Stimulated activated CD4-positive, alpha-beta T cell treated with anti-CD3 and anti-CD28 coated beads, Interleukin-1b, Interleukin-23, amount 100 ng/mL, for 1 hour (primary cell): ENCODE data around the gene ODF2.
"Not testable (repeated sequence)": the region's sequence is repeated elsewhere in the genome, so short reads cannot be mapped to it uniquely, and the experiment has no call there.

ENCODE experiments used
- DNase-seq, 2 donors: peaks; one replicate each; pipeline ENCODE4 v3.0.0-alpha.2; 2020; ENCODE audit warnings: low read depth in 2 of 2

Gene ODF2

DNA sequence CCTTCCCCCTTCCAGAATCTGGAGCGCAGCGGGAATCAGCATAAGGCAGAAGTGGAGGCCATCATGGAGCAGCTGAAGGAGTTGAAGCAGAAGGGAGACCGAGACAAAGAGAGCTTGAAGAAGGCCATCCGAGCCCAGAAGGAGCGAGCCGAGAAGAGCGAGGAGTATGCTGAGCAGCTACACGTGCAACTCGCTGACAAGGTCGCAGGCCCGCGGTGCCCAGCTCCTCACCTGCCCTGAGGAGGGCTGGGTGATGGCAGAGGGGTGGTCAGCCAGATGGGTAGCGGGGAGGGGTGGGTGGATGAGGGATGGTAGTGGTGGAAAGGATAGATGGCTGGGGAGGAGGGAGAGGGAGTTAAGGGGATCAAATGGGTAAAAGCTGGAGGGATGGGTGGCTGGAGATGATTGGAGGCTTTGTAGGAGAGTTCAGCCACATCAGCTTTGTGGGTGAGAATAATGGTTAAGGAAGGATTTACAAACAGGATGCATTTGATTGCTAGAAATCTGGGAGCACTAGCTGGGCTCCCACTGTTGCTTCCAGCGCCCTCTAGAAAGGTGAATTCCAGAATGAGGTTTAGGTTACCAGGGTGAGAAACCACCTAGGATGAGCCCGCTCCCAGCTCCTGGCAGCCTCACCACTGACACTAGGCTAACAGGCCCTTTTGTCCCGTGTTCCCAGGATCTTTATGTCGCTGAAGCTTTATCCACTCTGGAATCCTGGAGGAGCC is 29.0 kb downstream of the ODF2 start:
- DNase-seq: no peak

DNA sequence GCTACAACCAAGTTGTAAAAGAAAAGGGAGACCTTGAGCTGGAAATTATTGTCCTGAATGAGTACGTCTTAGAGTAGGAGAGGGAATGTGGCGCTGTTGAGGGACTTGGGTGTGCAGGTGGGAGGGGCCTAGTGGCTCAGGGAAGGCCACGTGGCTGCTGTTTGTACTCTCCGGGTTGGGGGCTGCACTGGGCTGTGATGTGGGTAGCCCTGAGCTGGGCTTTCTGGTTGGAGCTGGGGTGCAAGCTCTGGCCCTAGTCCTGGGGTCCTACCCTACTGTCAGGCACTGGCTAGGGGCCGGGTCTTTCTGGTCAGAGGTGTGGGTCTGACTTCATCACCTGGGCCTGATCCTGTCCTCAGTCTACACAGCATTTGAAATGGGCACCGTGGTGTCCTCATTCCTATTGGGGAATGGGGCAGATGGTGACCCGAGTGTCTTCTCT is 29.6 kb downstream of the ODF2 start:
- DNase-seq: no peak

DNA sequence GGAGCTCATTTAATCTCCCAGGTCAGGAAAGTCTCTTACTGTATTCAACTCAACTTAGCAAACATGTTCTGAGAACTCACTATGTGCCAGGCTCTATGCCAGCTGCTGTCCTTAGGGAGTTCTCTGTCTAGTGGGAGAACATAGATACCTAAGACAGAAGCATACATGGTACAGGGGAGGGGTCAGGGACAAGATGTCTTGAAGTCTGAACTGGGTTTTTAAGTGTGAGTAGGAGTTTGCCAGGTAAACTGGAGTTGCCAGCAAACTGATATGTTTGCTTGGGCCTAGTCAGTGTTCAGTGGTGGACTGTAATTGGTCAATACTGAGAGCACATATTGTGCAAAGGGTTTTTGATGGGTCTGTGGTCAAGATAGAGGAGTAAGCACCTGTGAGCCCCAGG is 30.4 kb downstream of the ODF2 start:
- DNase-seq: no peak

DNA sequence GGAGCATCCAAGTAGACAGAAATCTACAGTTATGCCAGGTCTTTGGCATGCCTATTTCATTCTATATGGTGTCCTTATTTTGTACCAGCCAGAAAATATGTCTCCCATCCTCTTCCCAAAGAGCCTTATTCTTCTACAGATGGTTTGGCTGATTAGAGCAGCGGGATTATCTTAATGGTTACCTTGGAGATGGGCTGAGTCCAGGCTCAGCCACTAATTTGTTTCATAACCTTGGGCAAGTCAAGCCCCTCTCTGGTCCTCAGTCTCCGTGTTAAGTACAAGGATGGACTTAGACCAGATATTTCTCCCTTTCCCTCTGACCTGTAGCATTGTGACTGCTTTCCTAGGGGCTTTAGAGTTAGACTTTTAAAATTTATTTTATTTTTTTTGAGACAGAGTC is 37.6 kb downstream of the ODF2 start:
- no peak for DNase-seq

DNA sequence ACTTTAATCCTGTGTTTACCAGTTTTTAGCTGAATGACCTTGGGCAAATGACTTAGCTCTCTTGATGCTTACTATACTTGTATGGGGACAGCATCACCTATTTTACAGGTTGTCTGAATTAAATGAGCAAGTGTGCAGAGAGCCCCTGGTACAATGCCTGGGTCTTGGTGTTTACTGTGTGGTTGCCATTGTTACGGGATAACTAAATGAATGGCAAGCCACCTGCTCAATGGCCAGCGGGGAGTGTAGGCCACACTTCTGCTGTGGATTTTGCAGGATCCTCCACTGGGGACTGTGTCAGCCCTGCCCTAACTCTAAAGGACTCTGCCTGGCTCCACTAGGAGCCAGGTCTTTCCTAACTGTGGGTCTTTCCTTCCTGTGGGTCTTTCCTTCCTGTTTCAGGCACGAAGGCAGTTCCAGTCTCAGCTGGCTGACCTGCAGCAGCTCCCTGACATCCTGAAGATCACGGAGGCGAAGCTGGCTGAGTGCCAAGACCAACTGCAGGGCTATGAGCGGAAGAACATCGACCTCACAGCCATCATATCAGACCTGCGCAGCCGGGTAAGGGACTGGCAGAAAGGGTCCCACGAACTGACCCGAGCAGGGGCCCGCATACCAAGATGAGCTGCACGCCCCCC is 38.4 kb downstream of the ODF2 start:
- DNase-seq: no peak

DNA sequence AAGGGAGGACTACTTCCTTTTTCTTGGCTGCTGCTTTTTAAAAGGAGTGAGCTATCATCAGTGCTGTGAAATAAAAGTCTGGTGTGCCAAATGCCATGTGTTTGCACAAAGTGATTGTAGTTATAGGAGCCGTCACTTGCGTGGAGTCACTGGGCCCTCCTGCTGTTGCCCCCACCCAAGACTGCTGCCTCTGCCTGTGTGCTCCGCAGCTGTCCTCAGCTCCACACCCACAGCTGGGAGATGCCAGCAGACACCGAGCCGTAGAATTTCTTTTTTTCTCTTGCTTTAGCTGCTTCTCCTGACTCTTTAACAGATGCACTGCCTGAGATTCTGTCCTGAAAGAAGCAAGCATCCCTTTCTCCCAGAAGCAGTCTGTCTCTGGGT is 38.9 kb downstream of the ODF2 start:
- DNase-seq: no peak

DNA sequence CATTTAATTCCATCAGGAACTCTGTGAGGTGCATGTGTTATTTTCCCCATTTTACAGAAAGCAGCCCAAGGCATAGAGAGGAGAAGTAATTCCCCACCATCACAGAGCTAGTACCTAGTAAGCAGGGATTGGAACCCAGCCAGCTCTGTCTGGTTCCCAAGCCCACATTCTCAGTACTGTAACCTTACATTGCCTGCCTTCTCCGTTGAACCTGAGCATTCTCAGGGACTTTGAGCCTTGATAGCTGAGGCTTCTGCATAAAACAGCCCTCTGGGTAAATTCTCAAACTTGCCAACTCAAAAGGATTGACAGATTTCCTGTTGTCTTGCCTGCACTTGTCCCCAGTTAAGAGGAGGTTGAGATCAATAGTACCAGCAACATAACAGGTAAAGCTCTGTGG is 39.5 kb downstream of the ODF2 start:
- DNase-seq: no peak

DNA sequence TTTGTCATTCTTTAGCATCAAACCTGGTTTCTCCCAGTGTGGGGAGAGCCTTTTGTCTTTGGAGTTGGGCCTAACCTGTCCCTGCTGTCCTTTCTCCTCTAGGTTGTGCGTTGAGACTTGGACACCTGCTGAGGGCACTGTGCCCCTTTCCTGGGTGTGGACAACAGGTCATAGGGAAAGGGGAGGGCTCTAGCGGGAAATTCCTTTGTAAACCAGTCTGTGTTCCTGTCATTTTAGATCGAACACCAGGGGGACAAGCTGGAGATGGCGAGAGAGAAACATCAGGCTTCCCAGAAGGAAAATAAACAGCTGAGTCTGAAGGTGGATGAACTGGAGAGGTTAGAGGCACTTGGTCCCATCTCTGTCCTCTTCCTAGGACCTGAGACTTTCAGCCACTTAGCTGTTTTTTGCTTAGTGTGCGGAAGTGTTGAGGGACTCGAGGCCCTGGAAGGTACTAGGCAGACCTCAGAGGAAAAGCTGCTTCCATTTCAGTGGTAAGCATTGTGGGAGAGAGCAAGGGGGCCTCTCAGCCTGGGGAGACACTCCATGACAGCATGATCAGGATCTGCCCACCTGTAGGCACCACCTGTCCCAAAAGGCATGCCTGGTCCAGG is 40.1 kb downstream of the ODF2 start:
- DNase-seq: no peak

DNA sequence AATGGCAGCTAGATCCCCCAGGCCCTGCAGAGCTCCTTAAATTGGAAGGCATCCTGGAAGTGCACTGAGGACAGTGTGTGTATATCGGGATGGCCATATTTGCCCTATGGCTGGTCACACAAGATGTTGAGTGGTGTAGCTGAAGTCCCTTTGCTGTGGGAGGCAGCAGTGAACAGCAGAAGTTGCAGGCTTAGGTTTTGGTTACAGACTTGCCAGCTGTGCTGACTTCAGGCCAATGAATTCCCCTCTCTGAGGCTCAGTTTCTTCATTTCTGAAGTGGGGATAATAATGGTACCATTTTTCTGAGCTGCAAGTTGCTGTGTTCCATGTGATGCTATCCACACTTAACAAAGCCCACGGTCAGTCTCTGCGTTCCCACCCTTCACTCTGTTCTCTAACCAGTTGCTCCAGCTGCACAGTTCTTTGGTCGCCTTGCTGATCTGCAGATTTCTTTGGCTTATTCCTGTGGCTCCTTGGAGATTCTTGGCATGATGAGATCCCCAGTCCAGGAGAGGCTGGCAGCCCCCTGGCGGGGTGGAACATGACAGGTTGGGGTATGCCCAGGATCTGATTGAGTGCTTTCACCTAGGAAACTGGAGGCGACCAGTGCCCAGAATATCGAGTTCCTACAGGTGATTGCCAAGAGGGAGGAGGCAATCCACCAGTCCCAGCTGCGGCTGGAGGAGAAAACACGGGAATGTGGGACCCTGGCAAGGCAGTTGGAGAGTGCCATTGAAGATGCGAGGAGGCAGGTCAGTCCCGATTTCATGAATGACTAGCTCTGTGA is 42.2 kb downstream of the ODF2 start:
- DNase-seq: no peak

DNA sequence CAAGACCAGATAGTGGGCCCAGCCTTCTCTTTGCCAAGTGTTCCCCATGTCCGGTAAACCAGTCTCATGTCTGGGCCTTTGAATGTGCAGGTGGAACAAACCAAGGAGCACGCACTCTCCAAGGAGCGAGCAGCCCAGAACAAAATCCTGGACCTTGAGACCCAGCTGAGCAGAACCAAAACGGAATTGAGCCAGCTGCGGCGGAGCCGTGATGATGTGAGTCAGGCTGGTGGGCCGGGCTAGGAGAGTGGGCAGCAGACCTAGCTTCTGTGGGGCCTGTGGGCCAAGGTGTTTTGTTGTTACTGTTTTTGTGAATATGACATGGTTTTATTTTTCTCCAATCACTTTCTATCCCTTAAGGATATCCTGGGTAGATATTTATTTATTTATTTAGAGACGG is 43.1 kb downstream of the ODF2 start:
- DNase-seq: no peak

DNA sequence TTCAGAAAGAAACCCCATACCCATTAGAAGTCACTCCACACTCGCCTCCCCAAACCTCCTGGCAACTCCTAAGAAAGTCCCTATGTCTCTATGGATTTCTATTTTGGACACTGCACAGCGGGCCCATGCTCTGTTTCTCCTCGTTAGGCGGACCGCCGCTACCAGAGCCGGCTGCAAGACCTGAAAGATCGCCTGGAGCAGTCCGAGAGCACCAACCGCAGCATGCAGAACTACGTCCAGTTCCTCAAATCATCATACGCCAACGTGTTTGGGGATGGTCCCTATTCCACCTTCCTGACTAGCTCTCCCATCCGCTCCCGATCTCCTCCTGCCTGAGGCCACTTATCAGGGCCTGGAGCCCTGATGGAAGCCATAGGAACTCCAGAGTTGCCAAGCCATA is 44.1 kb downstream of the ODF2 start:
- no peak for DNase-seq

DNA sequence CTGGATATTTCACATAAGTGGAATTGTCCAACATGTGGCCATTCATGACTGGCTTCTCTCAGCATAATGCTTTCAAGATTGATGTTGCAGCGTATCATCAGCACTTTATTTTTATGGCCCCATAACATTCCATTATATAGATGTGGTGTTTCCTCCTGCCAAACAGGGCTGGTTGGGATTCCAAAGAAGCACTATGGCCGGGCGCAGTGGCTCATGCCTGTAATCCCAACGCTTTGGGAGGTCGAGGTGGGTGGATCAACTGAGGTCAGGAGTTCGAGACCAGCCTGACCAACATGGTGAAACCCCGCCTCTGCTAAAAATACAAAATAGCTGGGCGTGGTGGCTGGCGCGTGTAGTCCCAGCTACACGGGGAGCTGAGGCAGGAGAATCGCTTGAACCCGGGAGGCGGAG is 47.6 kb downstream of the ODF2 start:
- DNase-seq: not testable (repeated sequence)

DNA sequence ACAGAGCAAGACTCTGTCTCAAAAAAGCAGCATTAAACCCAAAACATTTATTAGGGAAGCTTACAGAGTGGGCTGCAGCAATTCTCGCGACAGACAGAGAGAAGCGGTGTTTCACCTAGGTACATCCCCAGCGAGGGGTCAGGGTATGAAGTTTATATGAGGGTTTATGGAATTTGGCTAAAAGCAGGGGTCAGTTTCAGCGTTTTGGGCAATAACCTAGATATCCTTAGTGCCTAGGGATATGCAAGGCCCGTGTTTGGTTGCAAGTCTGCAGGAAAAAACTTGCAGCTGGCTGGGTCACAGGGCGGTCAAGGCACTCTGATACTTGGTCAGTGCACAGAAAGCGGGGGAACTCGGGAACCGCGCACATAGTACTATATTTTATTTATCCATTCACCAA is 48.1 kb downstream of the ODF2 start:
- DNase-seq: no peak

DNA sequence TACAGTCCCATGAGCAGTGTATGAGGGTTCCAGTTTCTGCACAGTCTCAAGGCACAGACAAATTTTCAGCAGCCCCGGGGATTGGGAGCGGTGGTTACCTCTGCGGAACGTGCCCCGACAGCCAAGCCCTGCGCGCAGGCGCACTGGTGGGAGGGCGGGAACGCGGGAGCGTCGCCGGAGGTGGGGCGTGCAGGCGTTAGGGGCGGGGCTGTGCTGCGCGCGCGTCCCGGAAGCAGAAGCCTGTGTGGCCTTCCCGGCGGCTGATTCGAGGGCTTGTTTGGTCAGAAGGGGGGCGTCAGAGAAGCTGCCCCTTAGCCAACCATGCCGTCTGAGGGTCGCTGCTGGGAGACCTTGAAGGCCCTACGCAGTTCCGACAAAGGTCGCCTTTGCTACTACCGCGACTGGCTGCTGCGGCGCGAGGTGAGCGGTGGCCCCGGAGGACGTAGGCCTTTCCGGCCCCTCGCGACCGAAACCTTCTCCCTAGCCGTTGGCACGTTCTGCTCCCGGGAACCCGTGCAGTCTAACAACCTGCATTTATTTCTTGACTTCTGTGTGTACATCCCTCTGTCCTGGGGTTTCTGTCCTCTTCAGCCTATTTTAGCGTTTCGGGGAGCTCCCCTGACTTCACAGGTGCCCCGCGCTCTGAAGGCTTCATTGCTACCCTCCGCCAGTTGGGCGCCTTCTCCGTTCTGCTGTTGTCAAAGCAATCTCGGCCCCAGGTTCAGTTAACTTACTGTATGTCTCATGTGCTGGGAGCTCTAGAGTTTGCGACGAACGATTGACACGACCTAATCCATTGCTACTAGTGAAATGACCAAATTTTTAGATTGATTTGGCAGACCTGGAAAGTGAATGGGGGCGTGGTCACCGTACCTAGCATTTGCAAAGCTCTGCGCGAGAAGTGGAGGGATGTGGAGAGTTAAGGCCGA is 48.9 kb downstream of the ODF2 start, which contains the start of gene GLE1:
Gene GLE1 (plus strand): TSS at position 235 of the 929 bp plus-strand sequence. CDS start 87 bp downstream, at position 322.
- peak; percentile 93 to 96 for DNase-seq

DNA sequence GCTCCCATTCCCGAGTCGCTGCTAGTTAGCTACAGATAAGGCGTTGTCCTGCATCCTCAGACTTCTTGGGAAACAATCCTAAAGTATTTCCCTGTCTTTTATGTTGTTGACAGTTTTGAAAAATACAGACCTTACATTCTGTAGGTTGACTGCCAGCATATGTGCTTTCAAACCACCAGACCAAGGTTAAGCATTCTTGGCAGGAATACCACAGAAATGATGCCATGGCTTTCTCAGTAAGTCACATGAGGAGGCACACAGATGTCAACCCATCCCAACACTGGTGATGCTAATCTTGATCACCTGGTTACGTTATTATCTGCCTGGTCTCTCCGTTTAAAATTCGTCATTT is 49.6 kb downstream of the ODF2 start:
- DNase-seq: no peak

DNA sequence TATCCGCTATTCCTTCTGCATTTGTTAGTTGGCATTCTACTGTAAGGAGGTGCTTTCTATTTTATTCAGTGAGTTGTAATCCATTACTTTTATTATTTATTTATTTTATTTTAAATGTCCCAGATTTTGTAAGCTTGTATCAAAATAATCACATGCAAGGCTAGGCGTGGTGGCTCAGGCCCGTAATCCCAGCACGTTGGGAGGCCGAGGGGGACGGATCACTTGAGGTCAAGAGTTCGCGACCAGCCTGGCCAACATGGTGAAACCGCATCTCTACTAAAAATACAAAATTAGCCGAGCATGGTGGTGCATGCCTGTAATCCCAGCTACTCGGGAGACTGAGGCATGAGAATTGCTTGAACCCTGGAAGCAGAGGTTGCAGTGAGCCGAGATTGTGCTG is 50.1 kb downstream of the ODF2 start:
- DNase-seq: not testable (repeated sequence)

DNA sequence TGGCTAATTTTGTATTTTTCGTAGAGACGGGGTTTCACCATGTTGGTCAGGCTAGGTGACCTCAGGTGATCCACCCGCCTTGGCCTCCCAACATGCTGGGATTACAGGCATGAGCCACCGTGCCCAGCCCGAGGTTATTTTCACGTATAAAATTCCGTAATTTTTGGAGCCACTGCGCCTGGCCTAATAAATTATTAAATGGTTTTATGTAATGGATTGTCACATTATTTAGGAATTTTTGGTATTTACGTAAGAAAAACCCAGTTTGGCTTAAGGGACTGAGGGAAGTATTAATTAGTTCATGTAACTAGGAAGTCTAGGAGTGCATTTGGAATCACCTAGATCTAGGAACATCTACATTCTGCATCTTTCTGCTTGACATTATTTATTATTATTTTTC is 57.0 kb downstream of the ODF2 start:
- no peak for DNase-seq

DNA sequence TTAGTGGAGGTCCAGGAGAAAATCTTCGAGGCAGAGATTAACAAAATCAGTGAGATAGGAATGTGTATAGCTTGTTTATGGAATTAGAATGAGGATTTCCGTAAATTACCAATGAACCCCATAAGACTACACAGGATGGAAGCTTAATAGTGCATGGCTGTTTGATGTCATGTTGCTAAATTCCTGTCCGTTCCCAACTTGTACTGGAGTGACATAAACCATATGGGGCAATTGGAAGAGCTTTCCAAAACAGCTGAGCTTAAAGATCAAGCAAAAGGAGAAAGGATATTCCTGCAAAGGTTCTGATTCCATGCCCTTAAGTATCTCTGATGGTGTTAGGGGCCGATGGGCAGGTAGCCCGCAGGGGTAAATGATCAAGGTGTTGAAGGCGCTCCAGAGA is 66.2 kb downstream of the ODF2 start:
- no peak for DNase-seq

DNA sequence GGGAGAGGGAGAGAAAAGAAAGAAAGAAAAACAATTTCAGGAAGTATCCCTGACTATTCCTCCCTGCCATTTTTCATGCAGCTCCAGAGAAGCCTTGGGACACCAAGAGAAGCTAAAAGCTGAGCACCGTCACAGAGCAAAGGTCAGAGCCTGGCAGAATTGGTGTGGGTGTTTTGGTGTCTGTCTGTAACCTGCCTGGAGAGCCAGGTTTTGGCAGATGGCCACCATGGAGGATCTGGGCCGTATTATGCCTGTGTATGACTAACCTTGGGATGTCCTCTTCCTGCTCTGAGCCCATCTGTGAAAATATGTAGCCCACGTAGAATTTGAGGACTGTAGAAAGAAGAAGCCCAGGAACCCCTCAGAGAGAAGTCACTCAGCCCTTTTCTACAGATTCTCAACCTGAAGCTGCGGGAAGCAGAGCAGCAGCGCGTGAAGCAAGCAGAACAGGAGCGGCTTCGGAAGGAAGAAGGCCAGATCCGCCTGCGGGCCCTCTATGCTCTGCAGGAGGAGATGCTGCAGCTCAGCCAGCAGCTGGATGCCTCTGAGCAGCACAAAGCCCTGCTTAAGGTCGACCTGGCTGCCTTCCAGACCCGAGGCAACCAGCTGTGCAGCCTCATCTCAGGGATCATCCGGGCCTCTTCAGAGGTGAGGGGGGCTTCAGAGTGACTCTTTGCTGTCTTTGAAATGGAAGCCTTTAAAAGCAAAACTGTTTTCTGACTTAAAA is 67.6 kb downstream of the ODF2 start:
- no peak for DNase-seq

DNA sequence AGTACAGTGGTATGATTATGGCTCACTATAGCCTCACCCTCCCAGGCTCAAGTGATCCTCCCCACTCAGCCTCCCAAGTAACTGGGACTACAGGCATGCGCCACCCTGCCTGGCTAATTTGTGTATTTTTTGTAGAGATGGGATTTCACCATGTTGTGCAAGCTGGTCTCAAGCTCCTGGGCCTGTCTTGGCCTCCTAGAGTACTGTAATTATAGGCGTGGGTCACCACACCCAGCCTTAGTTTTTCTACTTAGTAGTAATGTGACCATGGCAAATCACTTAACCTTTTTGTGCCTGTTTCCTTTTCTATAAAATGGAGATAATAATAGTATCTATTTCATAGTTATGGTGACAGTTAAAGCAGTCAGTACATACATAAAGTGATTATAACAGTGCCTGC is 70.9 kb downstream of the ODF2 start:
- DNase-seq: no peak
